HG03342 (cell line): ENCODE results near the gene GGT5.
"Not testable (repeated sequence)": the region's sequence is repeated elsewhere in the genome, so short reads cannot be mapped to it uniquely, and the experiment has no call there.

Experiments
- ATAC-seq: cut with Tn5 transposase; IDR thresholded peaks from one replicate; pipeline ENCODE4 v1.9.1; 2021; ENCODE audit warnings: mild to moderate bottlenecking, moderate library complexity; ENCODE audit not compliant: unreplicated experiment

Gene GGT5

GRCh38 chr22:24233235-24233634 lies 11.6 kb downstream of the GGT5 start:
- no peak for ATAC-seq

- ATAC-seq = no peak
Measured at GRCh38 chr22:24232725-24233124, 12.2 kb downstream of the GGT5 start.

DNA sequence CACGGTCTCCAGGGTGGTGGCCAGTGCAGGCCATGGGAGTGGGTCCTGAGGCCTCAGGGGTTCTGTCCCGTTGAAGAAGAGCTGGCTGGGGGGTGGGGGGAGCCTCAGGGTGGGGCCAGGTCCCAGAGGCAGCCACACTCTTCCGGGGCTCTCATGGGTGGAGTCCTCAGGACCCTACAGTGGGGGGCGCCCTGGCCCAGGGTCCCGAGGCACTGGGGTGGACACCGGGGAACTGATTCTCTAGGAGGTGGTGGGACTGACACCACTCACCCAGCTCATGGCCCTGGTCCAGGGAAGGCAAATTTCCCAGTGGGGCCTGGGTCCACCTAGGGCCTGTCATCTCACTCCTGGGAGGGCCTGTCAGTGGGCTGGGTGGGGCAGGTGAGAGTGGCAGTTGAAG lies 12.8 kb downstream of the GGT5 start:
- ATAC-seq = no peak

- no peak for ATAC-seq
Measured at GRCh38 chr22:24231706-24232105, 13.2 kb downstream of the GGT5 start.

- ATAC-seq = no peak
Measured at GRCh38 chr22:24230911-24231656, 13.8 kb downstream of the GGT5 start.

- ATAC-seq = no peak
Measured at GRCh38 chr22:24225951-24226350, 18.9 kb downstream of the GGT5 start.

GRCh38 chr22:24225044-24225601 lies 19.8 kb downstream of the GGT5 start:
- no peak for ATAC-seq

DNA sequence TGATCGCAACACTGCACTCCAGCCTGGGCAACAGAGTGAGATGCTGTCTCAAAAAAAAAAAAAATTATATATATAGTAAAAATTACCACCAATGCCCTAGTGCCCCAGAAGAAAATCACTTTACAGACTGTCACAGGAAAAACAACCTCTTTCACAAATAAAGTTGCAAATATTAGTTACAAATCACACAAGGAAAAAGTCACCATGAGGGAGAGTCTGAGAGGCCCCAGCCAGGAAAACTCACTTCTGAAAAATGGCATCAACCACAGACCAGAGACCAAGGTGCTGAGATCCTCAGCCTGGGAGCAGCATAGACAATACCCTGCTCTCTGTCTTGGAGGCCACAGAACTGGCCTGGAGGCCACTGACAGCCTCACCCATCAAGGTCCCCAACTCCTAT lies 20.4 kb downstream of the GGT5 start:
- ATAC-seq = no peak

DNA sequence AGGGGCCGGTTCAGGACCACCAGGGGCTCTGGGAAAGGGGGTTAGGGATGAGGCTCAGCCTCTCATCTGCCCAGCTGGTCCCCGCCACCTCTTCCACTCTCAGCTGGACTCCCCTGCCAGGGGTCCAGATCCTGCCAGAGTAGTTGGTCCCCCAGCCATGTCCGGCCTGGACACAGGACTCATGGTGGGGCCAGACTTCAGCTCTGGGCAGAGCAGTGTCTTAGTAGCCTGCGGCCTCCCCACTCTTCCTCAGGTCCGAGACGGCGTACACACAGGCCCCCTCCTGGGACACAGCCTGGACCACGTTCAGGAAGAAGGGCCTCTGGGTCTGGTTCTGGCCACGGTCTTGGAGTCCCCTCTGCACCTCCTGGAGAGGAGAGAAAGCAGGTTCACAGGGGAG lies 25.1 kb downstream of the GGT5 start:
- ATAC-seq = no peak

DNA sequence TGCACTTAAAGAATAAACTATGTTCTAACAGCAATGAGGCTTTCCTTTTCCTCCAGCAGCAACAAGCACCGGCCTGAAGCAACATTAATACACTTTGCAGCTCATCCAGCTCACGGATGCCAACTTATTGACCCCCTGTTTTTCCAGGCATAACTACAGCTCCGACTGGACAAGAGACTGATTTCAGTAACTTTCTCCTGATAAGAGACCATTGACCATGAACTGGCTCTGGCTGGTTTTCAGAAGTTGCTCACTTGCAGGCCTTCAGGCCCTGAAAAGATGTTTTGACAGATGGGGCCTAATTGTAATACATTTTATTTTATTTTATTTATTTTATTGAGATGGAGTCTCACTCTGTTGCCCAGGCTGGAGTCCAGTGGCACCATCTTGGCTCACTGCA lies 27.5 kb downstream of the GGT5 start:
- ATAC-seq = no peak

- no peak for ATAC-seq
Measured at GRCh38 chr22:24216541-24217209, 28.2 kb downstream of the GGT5 start.

DNA sequence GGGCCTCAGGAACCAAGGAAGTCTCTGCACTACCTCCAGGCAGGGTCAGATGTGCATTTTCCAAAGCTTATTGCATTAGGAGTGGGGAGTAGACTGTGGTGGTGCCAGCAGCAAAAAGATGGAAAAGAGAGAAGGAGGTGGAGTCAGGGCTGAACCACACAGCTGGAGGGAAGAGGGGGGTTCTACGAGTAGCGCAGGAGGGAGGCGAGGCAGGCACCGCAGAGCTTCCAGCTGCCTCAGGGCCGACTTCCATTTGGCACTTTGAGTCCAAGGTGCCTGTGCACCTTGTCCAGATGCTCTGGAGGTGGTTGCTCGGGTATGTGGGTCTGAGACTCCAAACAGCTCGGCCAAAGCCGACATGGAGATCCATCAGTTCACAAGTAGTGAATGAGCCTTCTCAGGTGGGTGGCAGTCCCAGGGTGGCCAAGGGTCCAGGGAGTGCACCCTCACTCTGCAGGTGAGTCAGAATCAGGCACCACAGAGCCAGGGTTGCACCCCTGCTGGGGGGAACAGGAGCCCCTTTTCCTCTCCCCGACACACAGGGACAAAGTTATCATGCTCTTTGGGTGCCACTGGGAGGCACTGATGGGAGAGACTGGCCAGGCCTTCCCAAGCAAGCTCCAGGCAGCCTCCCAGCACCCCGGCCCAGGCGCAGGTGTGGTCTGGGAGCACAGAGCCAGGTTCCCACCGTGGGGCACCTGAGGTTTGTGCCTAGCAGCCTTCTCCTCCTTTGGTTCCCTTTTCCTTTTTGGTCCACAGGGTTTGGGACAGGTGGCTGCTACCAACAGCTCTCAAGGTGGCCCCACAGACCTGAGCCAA lies 30.2 kb downstream of the GGT5 start:
- no peak for ATAC-seq

GRCh38 chr22:24213111-24213510 lies 31.8 kb downstream of the GGT5 start:
- not testable (repeated sequence) for ATAC-seq

DNA sequence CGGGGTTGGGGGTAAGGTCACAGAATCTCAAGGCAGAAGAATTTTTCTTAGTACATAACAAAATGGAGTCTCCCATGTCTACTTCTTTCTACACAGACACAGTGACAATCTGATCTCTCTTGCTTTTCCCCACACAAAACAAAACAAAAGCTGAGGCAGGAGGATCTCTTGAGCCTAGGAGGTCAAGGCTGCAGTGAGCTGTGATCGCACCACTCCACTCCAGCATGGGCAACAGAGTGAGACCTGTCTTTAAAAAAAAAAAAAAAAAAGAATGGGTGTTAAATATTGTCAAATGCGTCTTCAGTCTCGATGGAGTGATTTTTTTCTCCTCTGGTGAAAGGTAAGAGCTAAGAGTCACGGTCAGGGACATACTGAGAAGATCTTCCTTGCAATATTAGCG lies 33.2 kb downstream of the GGT5 start:
- not testable (repeated sequence) for ATAC-seq

- ATAC-seq = not testable (repeated sequence)
Measured at GRCh38 chr22:24210409-24210808, 34.5 kb downstream of the GGT5 start.

- ATAC-seq = no peak
Measured at GRCh38 chr22:24209687-24210086, 35.2 kb downstream of the GGT5 start.

GRCh38 chr22:24209016-24209415 lies 35.9 kb downstream of the GGT5 start:
- ATAC-seq = no peak

- ATAC-seq = no peak
Measured at GRCh38 chr22:24208012-24208749, 36.7 kb downstream of the GGT5 start.

DNA sequence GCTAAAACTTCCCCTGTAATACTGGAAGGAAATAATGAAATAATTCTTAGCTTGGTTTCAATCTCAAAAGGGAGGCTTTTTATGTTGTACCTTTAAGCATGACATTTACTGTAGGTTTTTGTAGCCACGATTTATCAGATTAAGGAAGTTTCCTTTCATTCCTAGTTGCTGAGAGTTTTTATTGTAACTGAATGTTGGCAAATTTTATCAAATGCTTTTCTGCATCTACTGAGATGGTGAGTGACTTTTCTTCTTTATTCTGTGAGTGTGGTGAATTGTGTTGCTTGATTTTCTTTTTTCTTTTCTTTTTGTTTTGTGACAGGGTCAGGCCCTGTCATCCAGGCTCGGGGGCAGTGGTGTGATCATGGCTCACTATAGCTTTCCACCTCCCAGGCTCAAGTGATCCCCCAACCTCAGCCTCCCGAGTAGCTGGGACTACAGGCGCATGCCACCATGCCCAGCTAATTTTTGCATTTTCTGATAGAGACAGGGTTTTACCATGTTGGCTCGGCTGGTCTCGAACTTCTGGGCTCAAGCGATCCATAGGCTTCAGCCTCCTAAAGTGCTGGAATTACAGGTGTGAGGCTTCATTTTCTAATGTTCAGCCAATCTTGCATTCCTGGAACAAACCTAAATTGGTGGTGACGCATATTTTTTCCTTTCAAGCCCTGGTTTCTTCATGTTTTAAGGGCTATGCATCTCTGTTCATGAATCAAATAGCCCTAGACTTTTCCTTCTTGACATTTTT lies 37.4 kb downstream of the GGT5 start:
- ATAC-seq = no peak
